GM12864 (cell line): ENCODE data around the gene CENPM.

ENCODE experiments used
- DNase-seq: peaks from one replicate; pipeline ENCODE4 v3.0.0-alpha.2; 2011; ENCODE audit warnings: low read depth
- H3K4me3 ChIP-seq: 2 replicates; pipeline ENCODE4 v1.5.1; 2011; ENCODE audit warnings: mild to moderate bottlenecking, low read depth, low read length, control low read depth
- TF ChIP-seq, protein P1 (sequence below): IDR thresholded peaks from 2 replicates; pipeline ENCODE4 v1.5.1; 2011; ENCODE audit warnings: low read depth, mild to moderate bottlenecking, moderate library complexity, low read length, control low read depth, inconsistent platforms; ENCODE audit errors: missing control alignments

CENPM gene

DNA sequence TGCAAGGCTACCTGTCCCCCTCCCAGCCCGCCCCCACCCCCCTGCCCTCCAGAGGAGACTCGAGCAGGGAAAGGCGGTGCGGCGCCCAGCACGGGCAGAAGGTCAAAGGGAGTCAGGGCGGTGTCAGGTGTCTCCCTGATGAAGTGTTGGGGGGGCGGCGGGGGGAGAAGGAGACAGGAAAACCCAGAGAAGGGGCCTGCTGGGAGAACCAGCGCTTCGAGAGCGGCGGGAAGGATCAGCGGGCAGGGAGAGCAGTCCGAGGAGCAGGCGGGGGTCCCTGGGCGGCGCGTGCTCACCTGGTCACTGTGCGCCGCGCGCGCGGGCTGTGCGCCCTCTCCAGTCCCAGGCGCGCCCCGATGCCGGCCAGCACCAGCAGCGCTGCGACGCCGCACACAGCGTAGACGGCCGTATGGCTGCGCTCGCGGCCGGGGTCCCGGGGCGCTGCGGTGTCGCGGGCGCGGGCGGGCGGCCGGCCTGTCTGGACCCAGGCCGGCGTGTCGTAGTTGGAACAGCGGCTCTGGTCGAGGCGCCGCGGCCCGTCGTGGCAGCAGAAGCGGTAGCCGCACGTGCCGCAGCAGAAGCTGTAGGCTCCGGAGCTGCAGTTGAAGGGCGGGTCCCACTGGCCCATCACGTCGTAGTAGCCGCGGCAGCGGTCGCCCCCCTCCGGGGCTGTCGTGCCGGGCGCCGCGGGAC, 33.0 kb downstream of the CENPM start:
- peak overlapping the region; percentile 64 for H3K4me3 ChIP-seq
- TF ChIP-seq, protein P1, sequence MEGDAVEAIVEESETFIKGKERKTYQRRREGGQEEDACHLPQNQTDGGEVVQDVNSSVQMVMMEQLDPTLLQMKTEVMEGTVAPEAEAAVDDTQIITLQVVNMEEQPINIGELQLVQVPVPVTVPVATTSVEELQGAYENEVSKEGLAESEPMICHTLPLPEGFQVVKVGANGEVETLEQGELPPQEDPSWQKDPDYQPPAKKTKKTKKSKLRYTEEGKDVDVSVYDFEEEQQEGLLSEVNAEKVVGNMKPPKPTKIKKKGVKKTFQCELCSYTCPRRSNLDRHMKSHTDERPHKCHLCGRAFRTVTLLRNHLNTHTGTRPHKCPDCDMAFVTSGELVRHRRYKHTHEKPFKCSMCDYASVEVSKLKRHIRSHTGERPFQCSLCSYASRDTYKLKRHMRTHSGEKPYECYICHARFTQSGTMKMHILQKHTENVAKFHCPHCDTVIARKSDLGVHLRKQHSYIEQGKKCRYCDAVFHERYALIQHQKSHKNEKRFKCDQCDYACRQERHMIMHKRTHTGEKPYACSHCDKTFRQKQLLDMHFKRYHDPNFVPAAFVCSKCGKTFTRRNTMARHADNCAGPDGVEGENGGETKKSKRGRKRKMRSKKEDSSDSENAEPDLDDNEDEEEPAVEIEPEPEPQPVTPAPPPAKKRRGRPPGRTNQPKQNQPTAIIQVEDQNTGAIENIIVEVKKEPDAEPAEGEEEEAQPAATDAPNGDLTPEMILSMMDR: no peak

DNA sequence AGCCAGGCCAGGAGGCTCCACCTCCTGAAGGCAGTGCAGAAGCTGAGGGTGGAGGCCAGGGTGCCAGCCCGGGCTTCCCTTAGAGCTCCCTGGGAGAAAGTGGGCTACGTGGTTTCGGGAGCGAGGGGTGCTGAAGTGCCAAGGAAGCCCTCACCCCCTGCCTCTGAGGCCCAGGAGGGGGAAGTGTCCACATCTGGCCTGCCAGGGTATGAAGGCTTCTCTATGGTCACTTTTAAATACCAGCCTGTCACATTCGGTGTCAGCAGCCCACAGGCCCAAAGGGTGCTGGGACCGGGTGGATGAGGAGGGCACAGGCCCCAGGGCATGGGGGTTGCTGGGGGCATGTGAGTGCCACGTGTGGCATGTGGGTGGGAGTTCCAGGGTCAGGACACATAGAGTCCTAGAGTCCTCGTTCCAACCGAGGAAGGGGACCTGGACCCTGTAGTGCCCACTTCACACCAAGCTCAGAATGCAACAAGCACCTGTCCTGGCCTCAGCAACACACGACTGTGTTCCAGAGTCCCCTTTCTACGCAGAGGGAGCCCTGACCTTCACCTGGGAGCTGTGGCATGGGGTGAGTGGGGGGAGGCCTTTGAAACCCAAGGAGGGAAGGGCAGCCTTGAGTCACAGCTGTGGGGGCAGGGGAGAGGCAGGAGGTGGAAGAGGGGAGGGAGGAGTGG, 33.8 kb downstream of the CENPM start:
- TF ChIP-seq, protein P1: no peak
- no peak for DNase-seq
- peak overlapping the region; percentile 64 for H3K4me3 ChIP-seq

More for the DNA sequence above, 33.0 kb downstream of the CENPM start:
- DNase-seq: no peak

DNA sequence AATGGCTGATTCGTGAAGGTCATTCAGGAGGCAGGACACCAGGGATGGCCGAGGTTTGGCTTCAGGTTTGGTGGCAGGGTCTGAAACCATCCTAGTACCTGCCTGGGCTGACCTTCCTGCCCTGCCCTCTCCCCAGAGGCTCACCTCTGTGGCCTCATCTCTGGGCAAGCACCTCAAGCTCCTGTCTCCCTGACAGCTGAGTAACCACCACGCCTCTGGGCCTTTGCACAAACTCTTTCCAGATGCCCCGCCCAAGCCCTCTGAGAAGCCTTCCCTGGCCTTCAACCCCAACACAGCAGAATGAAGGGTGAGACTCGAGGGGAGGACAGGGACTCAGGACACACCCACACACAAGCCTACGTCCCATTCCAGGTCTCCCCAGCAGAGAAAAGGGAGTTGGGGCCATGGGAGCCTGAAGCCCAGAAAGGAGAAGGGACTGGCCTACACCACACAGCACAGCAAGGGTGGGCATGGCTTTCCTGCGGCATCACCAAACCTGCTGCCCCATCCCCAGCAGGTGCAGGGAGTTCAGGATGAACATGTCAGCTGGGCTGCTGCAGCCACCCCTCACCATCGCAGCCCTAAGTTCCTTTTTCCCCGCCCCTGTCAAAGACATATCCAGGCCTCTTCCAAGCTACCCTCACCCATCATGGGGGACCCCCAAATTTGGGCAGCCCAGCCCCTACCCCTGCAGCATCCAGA, 34.5 kb downstream of the CENPM start:
- DNase-seq: no peak
- H3K4me3 ChIP-seq: peak overlapping the region; percentile 64; the same call in 1 of the 2 replicates
- TF ChIP-seq, protein P1: no peak

DNA sequence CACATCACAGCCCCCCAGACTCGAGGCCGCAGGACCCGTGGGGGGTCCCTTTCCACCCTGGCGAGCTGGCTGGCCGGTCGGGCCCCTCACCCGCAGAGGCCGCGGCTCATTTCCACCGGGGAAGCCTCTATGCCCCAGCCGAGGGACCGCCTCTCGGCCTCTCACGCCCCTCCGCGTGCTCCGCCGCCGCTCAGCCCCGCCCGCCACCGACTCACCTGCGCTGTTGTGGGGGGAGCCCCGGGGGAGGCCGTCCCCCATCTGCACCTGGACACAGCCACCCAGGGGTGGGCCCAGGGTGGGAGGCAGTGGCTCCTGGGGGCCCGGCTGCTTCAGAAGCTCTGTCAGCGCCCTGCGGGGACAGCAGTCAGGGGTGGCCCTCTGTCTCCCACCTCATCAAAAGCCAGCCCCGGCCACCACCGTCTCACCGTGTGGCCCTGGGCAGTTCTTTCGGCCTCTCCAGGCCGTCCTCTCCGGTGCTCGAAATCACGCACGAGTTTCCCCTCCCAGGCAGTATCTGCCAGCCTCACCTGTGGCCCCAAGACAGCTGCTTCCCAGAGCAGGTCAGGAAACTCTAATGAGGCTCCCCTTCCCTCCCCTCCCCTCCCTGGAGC, 35.8 kb downstream of the CENPM start:
- DNase-seq: no peak
- TF ChIP-seq, protein P1: no peak
- peak overlapping the region; percentile 22; the same call in 1 of the 2 replicates for H3K4me3 ChIP-seq

DNA sequence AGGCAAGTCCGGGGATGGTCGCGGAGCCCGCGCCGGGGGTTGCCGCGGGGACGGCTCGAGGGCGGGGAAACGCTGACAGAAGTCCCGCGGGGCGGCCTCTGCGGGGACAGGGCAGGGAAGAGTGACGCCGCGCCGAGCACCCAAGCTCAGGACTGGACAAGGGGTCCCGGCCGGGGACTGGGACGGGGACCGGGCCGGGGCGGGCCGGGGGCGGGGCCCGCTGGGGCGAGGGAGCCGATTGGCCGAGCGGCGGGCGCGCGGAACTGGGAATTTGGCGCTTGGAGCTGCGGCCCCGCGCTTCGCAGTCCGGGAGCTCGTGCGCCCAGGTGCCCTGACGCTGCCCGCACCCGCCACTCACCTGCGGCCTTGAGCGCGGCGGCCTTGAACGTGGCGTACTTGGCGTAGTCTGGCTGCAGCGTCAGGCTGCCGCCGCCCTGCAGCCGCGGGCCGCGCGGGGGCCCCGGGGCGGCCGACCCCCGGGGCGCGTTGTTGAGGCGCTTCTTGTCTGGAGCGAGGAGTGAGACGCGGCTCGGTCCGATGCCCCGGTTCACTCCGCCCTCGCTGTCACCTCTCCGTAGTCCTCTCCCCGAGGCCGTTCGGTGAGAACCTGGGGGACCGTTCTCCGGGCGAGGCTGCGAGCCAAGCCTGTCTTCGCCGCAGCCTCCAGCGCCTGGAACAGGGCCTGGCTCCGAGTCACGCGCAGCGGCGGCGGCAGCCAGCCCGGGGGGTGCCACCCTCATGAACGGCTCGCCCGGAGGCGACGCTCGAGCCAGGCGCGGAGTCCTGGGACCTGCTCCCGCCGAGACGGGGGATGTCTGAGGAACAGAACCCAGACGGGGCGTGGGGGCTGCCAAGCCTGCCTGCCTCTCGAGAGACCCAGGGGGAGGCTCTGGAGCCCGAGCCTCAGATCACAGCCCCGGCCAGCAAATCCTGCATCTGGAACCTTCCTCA, 36.6 kb downstream of the CENPM start:
- DNase-seq: no peak
- peak overlapping the region; percentile 22; the same call in 1 of the 2 replicates for H3K4me3 ChIP-seq

More for the DNA sequence above, 36.6 kb downstream of the CENPM start:
- TF ChIP-seq, protein P1: no peak
